ENCODE measurements around the gene SMG9. TPM values are rescaled to one million over a fixed set of nuclear protein-coding genes. Genes with fewer than 3 reads are reported as not detected.
A peak's percentile ranks its signal among the peaks of the same experiment; 100 is the strongest.

SMG9 gene
- total RNA-seq = 22.1 and 27.7 TPM in 2 replicates

GRCh38 chr19:43754503-43755255 lies at the start of gene SMG9:
SMG9 (minus strand) TSS chr19:43754962; CDS start chr19:43750741, 4,221 bp downstream.
- no peak for TF ChIP-seq CTCF (IDR thresholded peaks at IDR 0.05; ENCODE audit: insufficient read depth, low read length, poor library complexity, severe bottlenecking)
- peaks cover 1% of the 10 kb centered on the region for H3K36me3 ChIP-seq (ENCODE audit: control insufficient read depth, insufficient read depth, low read length)

GRCh38 chr19:43804432-43804831 lies 49.7 kb upstream of the SMG9 start:
- no peak for TF ChIP-seq CTCF (IDR thresholded peaks at IDR 0.05; ENCODE audit: insufficient read depth, low read length, poor library complexity, severe bottlenecking)
- H3K36me3 ChIP-seq (ENCODE audit: control insufficient read depth, insufficient read depth, low read length) = no peaks in the 10 kb centered on the region
- no peak overlapping the region for H3K4me3 ChIP-seq (ENCODE audit: low read depth, low read length)
- no peaks in the 10 kb centered on the region for H3K27me3 ChIP-seq (ENCODE audit: control insufficient read depth, insufficient read depth, low read length)
- no peak for DNase-seq (ENCODE audit: low read depth)

More at GRCh38 chr19:43754503-43755255, at the start of gene SMG9:
- peak; percentile 77 for DNase-seq (ENCODE audit: low read depth)
- Histone ChIP-seq H3K4me3 (ENCODE audit: low read depth, low read length) (peak within 1 kb of the TSS; percentile 67), H3K27me3 (ENCODE audit: control insufficient read depth, insufficient read depth, low read length) (no peaks in the 10 kb centered on the region)

GRCh38 chr19:43802216-43802951 lies 47.6 kb upstream of the SMG9 start, which contains the start of gene LYPD5:
LYPD5 (minus strand) TSS chr19:43802447; CDS start chr19:43802380, 67 bp downstream.
- Histone ChIP-seq H3K4me3 (ENCODE audit: low read depth, low read length) (no peak within 1 kb of the TSS), H3K27me3 (ENCODE audit: control insufficient read depth, insufficient read depth, low read length) (no peaks in the 10 kb centered on the region), H3K36me3 (ENCODE audit: control insufficient read depth, insufficient read depth, low read length) (no peaks in the 10 kb centered on the region)
- TF ChIP-seq CTCF (IDR thresholded peaks at IDR 0.05; ENCODE audit: insufficient read depth, low read length, poor library complexity, severe bottlenecking) = no peak
- DNase-seq (ENCODE audit: low read depth) = no peak

- Histone ChIP-seq H3K27me3 (ENCODE audit: control insufficient read depth, insufficient read depth, low read length) (peaks cover 2% of the 10 kb centered on the region), H3K36me3 (ENCODE audit: control insufficient read depth, insufficient read depth, low read length) (no peaks in the 10 kb centered on the region), H3K4me3 (ENCODE audit: low read depth, low read length) (no peak overlapping the region)
- DNase-seq (ENCODE audit: low read depth) = no peak
- TF ChIP-seq CTCF (IDR thresholded peaks at IDR 0.05; ENCODE audit: insufficient read depth, low read length, poor library complexity, severe bottlenecking) = no peak
These were observed 44.9 kb upstream of the SMG9 start for GRCh38 chr19:43799502-43800142.

- Histone ChIP-seq H3K36me3 (ENCODE audit: control insufficient read depth, insufficient read depth, low read length) (no peaks in the 10 kb centered on the region), H3K4me3 (ENCODE audit: low read depth, low read length) (peak overlapping the region; percentile 28), H3K27me3 (ENCODE audit: control insufficient read depth, insufficient read depth, low read length) (peaks cover 2% of the 10 kb centered on the region)
- TF ChIP-seq CTCF (IDR thresholded peaks at IDR 0.05; ENCODE audit: insufficient read depth, low read length, poor library complexity, severe bottlenecking) = no peak
- DNase-seq (ENCODE audit: low read depth) = no peak
These were observed 44.0 kb upstream of the SMG9 start for GRCh38 chr19:43798546-43799409.
